GM21619 (cell line): ENCODE results near the gene PPFIA1.
"Not testable (repeated sequence)": the region's sequence is repeated elsewhere in the genome, so short reads cannot be mapped to it uniquely, and the experiment has no call there.

Experiments used
- ATAC-seq: cut with Tn5 transposase; IDR thresholded peaks from one replicate; pipeline ENCODE4 v1.9.1; 2021; ENCODE audit not compliant: unreplicated experiment

The PPFIA1 gene

GRCh38 chr11:70383664-70384565 lies 113.4 kb downstream of the PPFIA1 start:
- ATAC-seq = no peak

GRCh38 chr11:70384566-70385152 lies 114.2 kb downstream of the PPFIA1 start:
- no peak for ATAC-seq

GRCh38 chr11:70387564-70387963 lies 117.1 kb downstream of the PPFIA1 start:
- ATAC-seq = no peak

GRCh38 chr11:70389201-70389600 lies 118.7 kb downstream of the PPFIA1 start:
- no peak for ATAC-seq

GRCh38 chr11:70390882-70391281 lies 120.4 kb downstream of the PPFIA1 start:
- not testable (repeated sequence) for ATAC-seq

- ATAC-seq = no peak
Observed at GRCh38 chr11:70394211-70394950, 123.9 kb downstream of the PPFIA1 start.

- no peak for ATAC-seq
Observed at GRCh38 chr11:70397336-70397982, 127.0 kb downstream of the PPFIA1 start.

- no peak for ATAC-seq
Observed at GRCh38 chr11:70397983-70398833, 127.7 kb downstream of the PPFIA1 start, which contains the start of gene CTTN. TSS of gene CTTN (plus strand) at chr11:70398529. CDS start at chr11:70407298, 8,769 bp downstream.

GRCh38 chr11:70398834-70399680 lies 128.6 kb downstream of the PPFIA1 start:
- no peak for ATAC-seq

- ATAC-seq = no peak
Observed at GRCh38 chr11:70399681-70400112, 129.2 kb downstream of the PPFIA1 start.

GRCh38 chr11:70400643-70401042 lies 130.2 kb downstream of the PPFIA1 start:
- no peak for ATAC-seq

GRCh38 chr11:70402016-70402415 lies 131.5 kb downstream of the PPFIA1 start:
- no peak for ATAC-seq

- no peak for ATAC-seq
Observed at GRCh38 chr11:70402685-70403084, 132.2 kb downstream of the PPFIA1 start.

GRCh38 chr11:70404244-70404643 lies 133.8 kb downstream of the PPFIA1 start:
- ATAC-seq = no peak

GRCh38 chr11:70405679-70406395 lies 135.3 kb downstream of the PPFIA1 start:
- no peak for ATAC-seq

GRCh38 chr11:70407121-70407520 lies 136.6 kb downstream of the PPFIA1 start:
- no peak for ATAC-seq

GRCh38 chr11:70407814-70408213 lies 137.3 kb downstream of the PPFIA1 start:
- ATAC-seq = no peak

- not testable (repeated sequence) for ATAC-seq
Observed at GRCh38 chr11:70408326-70408725, 137.8 kb downstream of the PPFIA1 start.

GRCh38 chr11:70409437-70409836 lies 138.9 kb downstream of the PPFIA1 start:
- ATAC-seq = no peak
